SH-SY5Y (cell line): Measurements from ENCODE around the gene NEK1.

Experiments used
- GATA2 ChIP-seq: IDR thresholded peaks from 2 replicates; pipeline ENCODE4 v1.6.1; 2011; ENCODE audit warnings: mild to moderate bottlenecking, low read depth, low read length
- GATA3 ChIP-seq: IDR thresholded peaks from 2 replicates; pipeline ENCODE4 v1.6.1; 2011; ENCODE audit warnings: low read depth, mild to moderate bottlenecking, low read length, moderate library complexity

NEK1 gene

GRCh38 chr4:169644802-169645201, 32.4 kb upstream of the NEK1 start:
- no peak for TF ChIP-seq GATA2
- TF ChIP-seq GATA3, result no peak

- TF ChIP-seq GATA3, result no peak
- TF ChIP-seq GATA2, result no peak
These were observed 28.0 kb upstream of the NEK1 start for GRCh38 chr4:169640261-169640870.

- TF ChIP-seq GATA3 (no peak), GATA2 (no peak)
These were observed 22.6 kb upstream of the NEK1 start for GRCh38 chr4:169634975-169635374.

- TF ChIP-seq GATA3 (no peak), GATA2 (no peak)
These were observed 20.5 kb upstream of the NEK1 start for GRCh38 chr4:169632896-169633295.

- TF ChIP-seq GATA2 (no peak), GATA3 (no peak)
These were observed 17.7 kb upstream of the NEK1 start for GRCh38 chr4:169630069-169630468.

- TF ChIP-seq GATA2 (no peak), GATA3 (no peak)
These were observed 16.2 kb upstream of the NEK1 start for GRCh38 chr4:169628579-169628978.

- TF ChIP-seq GATA2 (no peak), GATA3 (no peak)
These were observed 14.9 kb upstream of the NEK1 start for GRCh38 chr4:169627307-169627706.

GRCh38 chr4:169626331-169627282, 14.2 kb upstream of the NEK1 start:
- TF ChIP-seq GATA3, result no peak
- TF ChIP-seq GATA2, result no peak

GRCh38 chr4:169625886-169626285, 13.5 kb upstream of the NEK1 start:
- TF ChIP-seq GATA2, result no peak
- TF ChIP-seq GATA3, result no peak

- no peak for TF ChIP-seq GATA2
- TF ChIP-seq GATA3, result no peak
These were observed 10.2 kb upstream of the NEK1 start for GRCh38 chr4:169622566-169622965.

- TF ChIP-seq GATA3, result no peak
- TF ChIP-seq GATA2, result no peak
These were observed 9.5 kb upstream of the NEK1 start for GRCh38 chr4:169621731-169622492.

GRCh38 chr4:169620880-169621248, 8.5 kb upstream of the NEK1 start:
- no peak for TF ChIP-seq GATA2
- no peak for TF ChIP-seq GATA3

- TF ChIP-seq GATA3 (no peak), GATA2 (0 out of 2 replicates have a peak, but pooled peaks have one; percentile 6)
These were observed 7.8 kb upstream of the NEK1 start, which contains the start of gene CLCN3 for GRCh38 chr4:169619958-169620879. Gene CLCN3, plus strand, starts transcription at chr4:169620578. Its CDS starts 15,351 bp downstream, at chr4:169635929.
